Psoas muscle (tissue), 8 donors: ENCODE results near the gene PACS1. TPM values are rescaled to one million over a fixed set of nuclear protein-coding genes. Genes with fewer than 3 reads are reported as not detected.
"Not testable (repeated sequence)": the region's sequence is repeated elsewhere in the genome, so short reads cannot be mapped to it uniquely, and the experiment has no call there.

Experiments
- ATAC-seq, 4 donors: fragments of 200-7000 bp; cut with Tn5 transposase; one replicate each; pipeline ENCODE4 v1.9.1; 2020; ENCODE audit warnings: moderate library complexity in 3 of 4, mild to moderate bottlenecking in 2 of 4
- DNase-seq, 2 donors: peaks; one replicate each; pipeline ENCODE4 v3.0.0-alpha.2; 2020
- H3K27ac ChIP-seq: fragments of 200-600 bp; one replicate; pipeline ENCODE4 v1.8.0; 2022
- H3K27me3 ChIP-seq, 3 donors: fragments of 200-600 bp in 1 of 3; one replicate each; pipeline versions ENCODE4 v1.6.1 to v1.8.0; 2013 to 2022; ENCODE audit warnings: low read length in 2 of 3, mild to moderate bottlenecking in 2 of 3, moderate library complexity in 1 of 3; ENCODE audit not compliant: insufficient read depth in 3 of 3
- H3K36me3 ChIP-seq, 2 donors: fragments of 200-600 bp in 1 of 2; one replicate each; pipeline versions ENCODE4 v1.6.1 to v1.8.0; 2013 to 2022; ENCODE audit warnings: low read depth in 1 of 2, mild to moderate bottlenecking in 1 of 2, moderate library complexity in 1 of 2; ENCODE audit not compliant: insufficient read depth in 1 of 2
- H3K4me1 ChIP-seq: fragments of 200-600 bp; one replicate; pipeline ENCODE4 v1.8.0; 2022
- H3K4me3 ChIP-seq: fragments of 200-600 bp; one replicate; pipeline ENCODE4 v1.8.0; 2022; ENCODE audit warnings: mild to moderate bottlenecking
- H3K9me3 ChIP-seq: fragments of 200-600 bp; one replicate; pipeline ENCODE4 v1.8.0; 2022
- WGBS, 3 donors: extraction: QIAGEN DNeasy Blood & Tissue Kit; methylation state at CpG; one replicate each; pipeline versions ENCODE4 v1.1.6 to v1.1.7; 2013; 5-methylcytosine and 5-hydroxymethylcytosine counted together
- intact Hi-C, 2 donors: fragments of 100-400 bp; cut with DNase I; formaldehyde crosslinking; loops; one replicate each; pipeline versions ENCODE4 v1.11.0 to v1.14.2; 2022
- polyA plus RNA-seq, 3 donors: library from polyadenylated mRNA; stranded (reverse); fragments of 200-250 nt; gene quantifications; one replicate each; pipeline ENCODE4 v1.2.3, GENCODE V29; 2013
- total RNA-seq, 4 donors: library from RNA; stranded (reverse); fragmentation: NEBNext Ultra II Directional in 2 of 4; extraction: Animal tissue kit (Norgen Biotek cat#: 25700) in 2 of 4; gene quantifications; one replicate each; pipeline versions ENCODE4 v1.2.1 to v1.2.4, GENCODE V29; 2021 to 2023
- TF ChIP-seq, protein P1 (sequence below): fragments of 200-600 bp; IDR thresholded peaks from one replicate; pipeline ENCODE4 v1.8.0; 2022; ENCODE audit warnings: antibody characterized with exemption
- donor health status: healthy with polysubstance abuse.
- donor health status: DM: no; HTN: no; CAD: no; lungs with moderate emphysema.
- donor health status: Bipolar disorder and iron deficiency.
- donor health status: healthy.
- donor health status: DM: yes; HTN: yes; CAD: no.
- donor health status: DM: no; HTN: no; CAD: no.
- donor health status: DM: no; HTN: no; CAD: no.
- donor health status: DM: yes; HTN: yes; CAD: no.

The PACS1 gene
- total and polyA plus RNA-seq, 7 donors, result 7.4 to 27.8 (median 16.3) TPM

DNA sequence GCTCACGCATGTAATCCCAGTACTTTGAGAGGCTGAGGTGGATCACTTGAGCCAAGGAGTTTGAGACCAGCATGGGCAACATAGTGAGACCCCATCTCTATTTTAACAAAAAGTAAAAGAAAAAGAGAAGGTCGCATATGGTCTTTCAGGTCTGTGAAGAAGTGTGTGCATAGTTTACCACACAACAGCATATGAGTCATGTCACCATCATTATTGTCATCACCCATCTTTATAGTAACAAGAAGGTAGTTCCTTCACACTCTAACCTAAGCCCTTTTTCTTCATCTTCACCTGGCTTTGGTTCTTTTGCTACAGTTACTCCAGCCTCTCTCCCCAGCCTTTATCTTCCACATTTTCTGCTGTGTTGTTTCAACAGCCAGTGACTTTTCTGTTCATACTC is 39.2 kb downstream of the PACS1 start:
- TF ChIP-seq, protein P1, sequence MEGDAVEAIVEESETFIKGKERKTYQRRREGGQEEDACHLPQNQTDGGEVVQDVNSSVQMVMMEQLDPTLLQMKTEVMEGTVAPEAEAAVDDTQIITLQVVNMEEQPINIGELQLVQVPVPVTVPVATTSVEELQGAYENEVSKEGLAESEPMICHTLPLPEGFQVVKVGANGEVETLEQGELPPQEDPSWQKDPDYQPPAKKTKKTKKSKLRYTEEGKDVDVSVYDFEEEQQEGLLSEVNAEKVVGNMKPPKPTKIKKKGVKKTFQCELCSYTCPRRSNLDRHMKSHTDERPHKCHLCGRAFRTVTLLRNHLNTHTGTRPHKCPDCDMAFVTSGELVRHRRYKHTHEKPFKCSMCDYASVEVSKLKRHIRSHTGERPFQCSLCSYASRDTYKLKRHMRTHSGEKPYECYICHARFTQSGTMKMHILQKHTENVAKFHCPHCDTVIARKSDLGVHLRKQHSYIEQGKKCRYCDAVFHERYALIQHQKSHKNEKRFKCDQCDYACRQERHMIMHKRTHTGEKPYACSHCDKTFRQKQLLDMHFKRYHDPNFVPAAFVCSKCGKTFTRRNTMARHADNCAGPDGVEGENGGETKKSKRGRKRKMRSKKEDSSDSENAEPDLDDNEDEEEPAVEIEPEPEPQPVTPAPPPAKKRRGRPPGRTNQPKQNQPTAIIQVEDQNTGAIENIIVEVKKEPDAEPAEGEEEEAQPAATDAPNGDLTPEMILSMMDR, result no peak
- DNase-seq, result no peak
- no peak for ATAC-seq
- intact Hi-C loops, result loop anchor here in 1 of 2 donors (10.0 kb wide), 1 partner anchor 86 kb away; no protein-coding TSS in a partner anchor
- H3K4me1 ChIP-seq, result peaks cover 11% of the 10 kb centered on the region
- H3K27ac ChIP-seq, result no peak overlapping the region
- H3K9me3 ChIP-seq, result no peaks in the 10 kb centered on the region
- 95 to 100% (median 98%) methylated on average over 2 of the region's 2 CpGs for WGBS, 3 donors
- H3K4me3 ChIP-seq, result no peak overlapping the region
- H3K36me3 ChIP-seq, result no peaks in the 10 kb centered on the region
- H3K27me3 ChIP-seq, result no peaks in the 10 kb centered on the region

DNA sequence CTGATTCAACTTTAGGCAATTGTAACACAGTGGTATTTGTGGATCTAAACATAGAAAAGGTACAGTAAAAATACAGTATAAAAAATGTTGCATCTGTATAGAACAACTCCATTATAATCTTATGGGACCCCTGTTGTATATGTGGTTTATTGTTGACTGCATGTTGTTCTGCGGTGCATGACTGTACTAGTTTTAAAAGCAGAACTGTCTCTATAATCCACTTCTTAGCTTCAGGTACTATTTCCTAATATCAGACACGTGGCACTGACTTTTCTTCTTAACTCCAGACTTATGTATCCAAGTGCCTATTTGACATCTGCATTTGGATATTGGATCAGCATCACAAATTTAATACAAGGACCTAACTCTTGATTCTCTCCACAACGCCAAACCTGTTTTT is 41.1 kb downstream of the PACS1 start:
- 92 to 98% (median 94%) methylated on average over 3 of the region's 3 CpGs for WGBS, 3 donors
- ATAC-seq (no peak), DNase-seq (no peak)
- Histone ChIP-seq H3K27ac (no peak overlapping the region), H3K4me1 (peaks cover 11% of the 10 kb centered on the region), H3K27me3 (no peaks in the 10 kb centered on the region), H3K9me3 (no peaks in the 10 kb centered on the region), H3K36me3 (no peaks in the 10 kb centered on the region), H3K4me3 (no peak overlapping the region)
- intact Hi-C loops, result no loop called here
- TF ChIP-seq, protein P1, result no peak

DNA sequence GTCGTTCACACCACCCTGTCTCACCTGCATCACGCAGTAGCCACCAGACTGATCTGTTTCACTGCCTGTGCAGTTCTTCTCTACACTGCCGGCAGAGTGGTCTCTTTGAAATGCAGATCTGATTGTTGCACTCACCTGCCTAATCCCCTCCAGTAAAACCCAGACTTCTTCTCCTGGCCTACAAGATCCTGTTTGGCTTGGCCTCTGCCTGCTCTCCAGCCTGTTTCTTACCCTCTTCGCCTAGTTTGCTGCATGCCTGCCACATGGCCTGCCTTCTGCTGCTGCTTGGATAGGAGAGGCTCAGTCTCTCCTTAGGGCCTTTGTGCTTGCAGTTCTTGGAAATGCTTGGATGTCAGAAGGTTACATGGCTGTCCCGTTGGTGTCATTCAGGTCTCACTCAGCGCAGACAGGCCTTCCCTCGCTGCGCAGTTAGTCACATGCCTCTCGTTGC is 42.0 kb downstream of the PACS1 start:
- TF ChIP-seq, protein P1, result no peak
- intact Hi-C loops, result no loop called here
- Histone ChIP-seq H3K4me3 (no peak overlapping the region), H3K27me3 (no peaks in the 10 kb centered on the region), H3K9me3 (no peaks in the 10 kb centered on the region), H3K36me3 (no peaks in the 10 kb centered on the region), H3K27ac (no peak overlapping the region), H3K4me1 (peaks cover 11% of the 10 kb centered on the region)
- ATAC-seq (no peak), DNase-seq (no peak)
- WGBS, 3 donors, result 87 to 88% (median 87%) methylated on average over 9 of the region's 9 CpGs

DNA sequence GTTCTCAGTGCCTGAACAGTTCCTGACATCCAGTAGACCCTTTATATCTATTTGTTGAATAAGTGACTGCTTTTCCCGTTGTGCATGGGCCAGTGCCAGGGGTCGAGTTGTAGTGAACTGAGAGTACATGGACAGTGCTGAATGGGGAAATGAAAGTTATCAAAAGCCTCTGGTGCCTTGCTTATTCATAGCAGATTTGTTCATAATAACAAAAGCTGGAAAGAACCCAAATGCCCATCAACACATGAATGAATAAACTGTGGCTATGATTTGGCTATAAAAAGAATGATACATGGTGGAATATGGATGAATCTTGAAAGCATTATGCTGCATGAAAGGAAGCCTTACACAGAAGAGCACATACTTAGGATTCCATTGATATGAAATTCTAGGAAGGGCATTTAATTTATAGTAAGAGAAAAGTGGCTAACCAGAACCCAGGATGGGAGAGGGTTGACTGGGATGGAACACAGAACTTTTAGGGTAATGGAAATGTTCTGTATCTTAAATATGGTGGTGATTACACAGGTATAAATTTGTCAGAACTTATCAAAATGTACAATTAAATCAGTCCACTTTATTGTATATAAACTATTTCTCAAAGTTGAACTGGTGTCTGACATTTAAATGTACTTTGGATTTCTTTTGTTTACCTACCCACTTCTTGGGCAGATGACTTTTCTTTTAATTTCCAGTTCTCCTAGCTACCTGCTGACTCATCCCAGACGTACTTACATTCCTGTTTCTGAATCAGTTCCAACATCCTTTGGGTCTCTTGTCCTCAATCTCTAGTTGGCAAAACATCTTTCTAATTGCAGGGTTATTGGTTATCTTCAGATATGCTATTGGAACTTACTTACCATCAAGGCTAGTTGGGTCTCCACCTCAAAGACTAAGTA is 42.8 kb downstream of the PACS1 start:
- DNase-seq, result no peak
- H3K27me3 ChIP-seq, result no peaks in the 10 kb centered on the region
- no peak overlapping the region for H3K27ac ChIP-seq
- 22 to 34% (median 25%) methylated on average over 3 of the region's 3 CpGs for WGBS, 3 donors
- intact Hi-C loops, result no loop called here
- H3K4me1 ChIP-seq, result peaks cover 11% of the 10 kb centered on the region
- no peaks in the 10 kb centered on the region for H3K9me3 ChIP-seq
- no peaks in the 10 kb centered on the region for H3K36me3 ChIP-seq
- ATAC-seq, result no peak
- no peak overlapping the region for H3K4me3 ChIP-seq
- TF ChIP-seq, protein P1, result no peak

DNA sequence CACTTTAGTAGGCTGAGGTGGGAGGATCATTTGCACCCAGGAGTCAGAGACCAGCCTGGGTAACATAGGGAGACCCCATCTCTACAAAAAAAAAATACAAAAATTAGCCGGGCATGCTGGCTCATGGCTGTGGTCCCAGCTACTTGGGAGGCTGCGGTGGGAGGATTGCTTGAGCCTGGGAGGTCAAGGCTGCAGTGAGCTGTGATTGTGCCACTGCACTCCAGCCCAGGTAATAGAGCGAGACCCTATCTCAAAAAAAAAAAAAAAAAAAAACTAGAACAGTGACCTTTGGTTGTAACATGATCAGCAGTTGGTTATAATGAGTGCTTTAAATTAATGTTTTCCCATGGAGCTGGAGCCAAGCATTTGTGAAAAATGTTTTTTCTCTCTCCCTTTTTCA is 44.9 kb downstream of the PACS1 start:
- intact Hi-C loops, H3K27ac ChIP-seq, DNase-seq, H3K4me3 ChIP-seq, H3K36me3 ChIP-seq, H3K9me3 ChIP-seq, H3K27me3 ChIP-seq, ATAC-seq: not testable (repeated sequence)
- WGBS, 3 donors, result 79 to 88% (median 86%) methylated on average over 3 of the region's 3 CpGs
- H3K4me1 ChIP-seq, result peaks cover 19% of the 10 kb centered on the region
